HepG2 (cell line): ENCODE measurements around the gene PGK2. TPM values are rescaled to one million over a fixed set of nuclear protein-coding genes. Genes with fewer than 3 reads are reported as not detected.

Source experiments
- ATAC-seq: fragments of 200-7000 bp; cut with Tn5 transposase; 3 replicates; pipeline ENCODE4 v1.9.1; 2020; ENCODE audit warnings: mild to moderate bottlenecking, moderate library complexity
- BruUV-seq: library from RNA; stranded (reverse); fragments of 400-500 nt; replicated peaks from 2 replicates; lab custom pipeline; 2021; lab: Mats Ljungman, UMichigan
- CTCF ChIA-PET: fragments of 300-600 bp; formaldehyde crosslinking; extraction: SDS; loops from one replicate; lab custom pipeline; 2021; ENCODE audit warnings: low total read pairs, inconsistent platforms, low intra/inter-chr PET ratio; lab: Yijun Ruan, JAX
- POLR2A ChIA-PET: fragments of 350-600 bp; sonication (Branson Sonifier 250); formaldehyde crosslinking; loops from one replicate; lab custom pipeline; 2020; ENCODE audit warnings: antibody characterized with exemption, inconsistent platforms; lab: Yijun Ruan, JAX
- DNase-seq: peaks from one replicate; pipeline ENCODE4 v3.0.0-alpha.2; 2015; ENCODE audit warnings: low spot score
- FAIRE-seq: peaks from 3 replicates; lab custom pipeline; 2011; peaks lifted over from hg19 to GRCh38; lab: Jason Lieb, UNC
- H2AFZ ChIP-seq: one replicate; pipeline ENCODE4 v1.6.1; 2011; ENCODE audit warnings: low read length, inconsistent platforms
- H3K27ac ChIP-seq: fragments of 300-600 bp; 3 replicates; pipeline ENCODE4 v1.8.0; 2011; ENCODE audit warnings: mixed run types, mild to moderate bottlenecking, mixed read lengths, low read length, inconsistent platforms; ENCODE audit not compliant: insufficient read depth; ENCODE audit errors: extremely low read length
- H3K27me3 ChIP-seq, 2 experiments: fragments of 200-600 bp in 1 of 2; 2 replicates in 1 of 2; 3 replicates in 1 of 2; pipeline versions ENCODE4 v1.6.0 to v1.8.0; 2011; ENCODE audit warnings: low read length in 2 of 2, mild to moderate bottlenecking in 2 of 2, moderate library complexity in 2 of 2, inconsistent platforms in 1 of 2; ENCODE audit not compliant: insufficient read depth in 2 of 2, control insufficient read depth in 1 of 2
- H3K36me3 ChIP-seq, 2 experiments: fragments of 200-600 bp in 1 of 2; replicated peaks in 1 of 2; 2 replicates in 1 of 2; 3 replicates in 1 of 2; pipeline versions ENCODE4 v1.5.1 to v1.8.0; 2011; ENCODE audit warnings: low read length in 2 of 2, inconsistent platforms in 1 of 2; ENCODE audit not compliant: insufficient read depth in 2 of 2, control insufficient read depth in 1 of 2
- H3K4me1 ChIP-seq: 2 replicates; pipeline ENCODE4 v1.5.1; 2012; ENCODE audit warnings: low read length, inconsistent platforms; ENCODE audit not compliant: insufficient read depth
- H3K4me2 ChIP-seq: 2 replicates; pipeline ENCODE4 v1.6.0; 2011; ENCODE audit warnings: low read depth, low read length, inconsistent platforms
- H3K4me3 ChIP-seq, 3 experiments: fragments of 200-600 bp in 1 of 3; sonication (generic), shearing (Covaris generic) in 1 of 3; replicated peaks in 1 of 3; 2 replicates each; pipeline ENCODE4 v1.5.1; 2011 to 2016; ENCODE audit warnings: low read length in 3 of 3, inconsistent platforms in 2 of 3, low read depth in 2 of 3, mild to moderate bottlenecking in 2 of 3, control low read depth in 1 of 3, mixed read lengths in 1 of 3; ENCODE audit not compliant: insufficient read depth in 1 of 3
- H3K79me2 ChIP-seq: one replicate; pipeline ENCODE4 v1.6.1; 2011; ENCODE audit warnings: low read length, inconsistent platforms; ENCODE audit not compliant: insufficient read depth
- H3K9ac ChIP-seq: 2 replicates; pipeline ENCODE4 v1.6.0; 2011; ENCODE audit warnings: mild to moderate bottlenecking, low read depth, low read length, inconsistent platforms; ENCODE audit not compliant: insufficient read depth
- H3K9me3 ChIP-seq: 2 replicates; pipeline ENCODE4 v1.5.1; 2012; ENCODE audit warnings: mild to moderate bottlenecking, low read length
- H4K20me1 ChIP-seq: 2 replicates; pipeline ENCODE4 v1.6.0; 2011; ENCODE audit warnings: inconsistent platforms, mild to moderate bottlenecking, low read length, moderate library complexity; ENCODE audit not compliant: insufficient read depth
- ARHGAP35 ChIP-seq: sonication (generic); formaldehyde crosslinking; IDR thresholded peaks from 2 replicates; pipeline ENCODE4 v1.9.0; 2022; ENCODE audit warnings: mild to moderate bottlenecking, inconsistent platforms, moderate library complexity, missing genetic modification reagents, borderline replicate concordance
- CCDC6 ChIP-seq: sonication (generic); formaldehyde crosslinking; IDR thresholded peaks from 2 replicates; pipeline ENCODE4 v1.8.1; 2022; ENCODE audit warnings: mild to moderate bottlenecking, missing genetic modification reagents, moderate library complexity
- CENPX ChIP-seq: sonication (generic); formaldehyde crosslinking; IDR thresholded peaks from 2 replicates; pipeline ENCODE4 v1.9.0; 2021; ENCODE audit warnings: mild to moderate bottlenecking, missing genetic modification reagents, moderate library complexity
- GLMP ChIP-seq: sonication (generic); formaldehyde crosslinking; IDR thresholded peaks from 2 replicates; pipeline ENCODE4 v1.9.0; 2021; ENCODE audit warnings: missing genetic modification reagents, mild to moderate bottlenecking, borderline replicate concordance
- HHEX ChIP-seq: IDR thresholded peaks from 2 replicates; pipeline ENCODE4 v1.6.1; 2016; ENCODE audit warnings: control low read depth
- JUNB ChIP-seq: sonication (generic); formaldehyde crosslinking; IDR thresholded peaks from 2 replicates; pipeline ENCODE4 v1.8.0; 2022; ENCODE audit warnings: missing genetic modification reagents, mild to moderate bottlenecking, borderline replicate concordance
- MIER2 ChIP-seq: IDR thresholded peaks from 2 replicates; pipeline ENCODE4 v1.6.1; 2016; ENCODE audit warnings: missing biosample characterization, missing genetic modification reagents
- NCOA5 ChIP-seq: sonication (generic); formaldehyde crosslinking; IDR thresholded peaks from 2 replicates; pipeline ENCODE4 v1.4.0; 2020; ENCODE audit warnings: missing genetic modification reagents
- NR1H2 ChIP-seq: sonication (generic); formaldehyde crosslinking; IDR thresholded peaks from 2 replicates; pipeline ENCODE4 v1.8.1; 2022; ENCODE audit warnings: low read depth, missing genetic modification reagents, borderline replicate concordance
- SMARCE1 ChIP-seq: fragments of 450-650 bp; IDR thresholded peaks from 2 replicates; pipeline ENCODE4 v1.6.1; 2017; ENCODE audit warnings: borderline replicate concordance
- SP4 ChIP-seq: sonication (generic); formaldehyde crosslinking; IDR thresholded peaks from 2 replicates; pipeline ENCODE4 v1.8.1; 2023; ENCODE audit warnings: mild to moderate bottlenecking, missing genetic modification reagents
- STAT5B ChIP-seq: sonication (generic); formaldehyde crosslinking; IDR thresholded peaks from 2 replicates; pipeline ENCODE4 v1.4.0; 2020; ENCODE audit warnings: missing genetic modification reagents
- TAF15 ChIP-seq: fragments of 200-400 bp; formaldehyde crosslinking; IDR thresholded peaks from one replicate; pipeline ENCODE4 v1.6.1; 2018; ENCODE audit warnings: mild to moderate bottlenecking, low read depth, low read length; ENCODE audit not compliant: poor library complexity, severe bottlenecking
- TBX3 ChIP-seq: fragments of 450-650 bp; IDR thresholded peaks from 2 replicates; pipeline ENCODE4 v1.6.1; 2017; ENCODE audit warnings: antibody characterized with exemption, mild to moderate bottlenecking, inconsistent platforms, borderline replicate concordance
- ZMYM3 ChIP-seq: sonication (generic); formaldehyde crosslinking; IDR thresholded peaks from 2 replicates; pipeline ENCODE4 v1.5.1; 2020; ENCODE audit warnings: mild to moderate bottlenecking, missing genetic modification reagents
- ZNF138 ChIP-seq: sonication (generic); formaldehyde crosslinking; IDR thresholded peaks from 2 replicates; pipeline ENCODE4 v1.5.0; 2020; ENCODE audit warnings: mild to moderate bottlenecking, low read depth, missing genetic modification reagents
- ZNF367 ChIP-seq: sonication (generic); formaldehyde crosslinking; IDR thresholded peaks from 2 replicates; pipeline ENCODE4 v1.4.0; 2020; ENCODE audit warnings: missing genetic modification reagents, borderline replicate concordance
- ZNF510 ChIP-seq: sonication (generic); formaldehyde crosslinking; IDR thresholded peaks from 2 replicates; pipeline ENCODE4 v1.4.0; 2020; ENCODE audit warnings: low read depth, mild to moderate bottlenecking, missing genetic modification reagents
- ZNF629 ChIP-seq: sonication (generic); formaldehyde crosslinking; conservative IDR thresholded peaks from 2 replicates; pipeline ENCODE4 v1.5.0; 2020; ENCODE audit warnings: missing genetic modification reagents
- WGBS: methylation state at CpG from one replicate; pipeline ENCODE4 v1.1.6; 2017; ENCODE audit warnings: low lambda C conversion rate; 5-methylcytosine and 5-hydroxymethylcytosine counted together
- in situ Hi-C: cut with HindIII; loops from 2 replicates; pipeline ENCODE4 v1.10.0; 2017; ENCODE audit warnings: low pct_unique_long_range_greater_than_20kb; ENCODE audit not compliant: extremely low pct_ligation_motif_present
- intact Hi-C: fragments of 100-400 bp; cut with micrococcal nuclease; formaldehyde crosslinking; loops from one replicate; pipeline ENCODE4 v1.10.0; 2022; ENCODE audit not compliant: unreplicated experiment
- polyA plus RNA-seq, 8 experiments: library from polyadenylated mRNA; depleted of rRNA in 3 of 8; stranded (reverse) in 7 of 8; unstranded in 1 of 8; fragments of >200 nt; fragmentation: Illumina TruSeq in 4 of 8; extraction: Trizol in 4 of 8; gene quantifications; 2 replicates each; pipeline versions ENCODE4 v1.2.1 to v1.2.3, GENCODE V29; 2011 to 2016; ENCODE audit warnings: low read depth in 4 of 8, missing spikeins in 1 of 8, mixed read lengths in 1 of 8; ENCODE audit not compliant: insufficient read depth in 1 of 8
- total RNA-seq, 5 experiments: library from RNA; depleted of rRNA; stranded (reverse); fragments of >200 nt; fragmentation: Illumina TruSeq; extraction: Trizol; gene quantifications; 2 replicates each; pipeline ENCODE4 v1.2.3, GENCODE V29; 2016; ENCODE audit warnings: low read depth in 1 of 5

PGK2 gene
- total and polyA plus RNA-seq, 2 of the 13 experiments (the other 11 are each of a cell fraction or from before 2014, with no cell fraction given), result not detected

- no peak for ATAC-seq
- Histone ChIP-seq H3K27ac (no peak overlapping the region), H3K4me1 (no peaks in the 10 kb centered on the region), H3K36me3 (no peaks in the 10 kb centered on the region), H3K9me3 (no peaks in the 10 kb centered on the region), H3K9ac (no peak overlapping the region), H4K20me1 (no peaks in the 10 kb centered on the region), H3K4me3 (no peak overlapping the region), H3K27me3 (no peaks in the 10 kb centered on the region), H2AFZ (no peak overlapping the region), H3K4me2 (no peak overlapping the region), H3K79me2 (no peaks in the 10 kb centered on the region)
- no peak for TF ChIP-seq TBX3
- no peak for TF ChIP-seq ZMYM3 (CRISPR knock-in tag)
- no peak for TF ChIP-seq ZNF367 (CRISPR knock-in tag)
- no peak for TF ChIP-seq STAT5B (CRISPR knock-in tag)
- no peak for TF ChIP-seq HHEX (CRISPR knock-in tag)
- no peak for TF ChIP-seq TAF15
- no peak for TF ChIP-seq ARHGAP35 (CRISPR knock-in tag)
- no peak for TF ChIP-seq ZNF510
- no peak for TF ChIP-seq ZNF138 (CRISPR knock-in tag)
- TF ChIP-seq GLMP (CRISPR knock-in tag), result no peak
- no peak for TF ChIP-seq NCOA5 (CRISPR knock-in tag)
- no peak for TF ChIP-seq NR1H2 (CRISPR knock-in tag)
- no peak for TF ChIP-seq ZNF629 (CRISPR knock-in tag)
- no peak for TF ChIP-seq MIER2 (CRISPR knock-in tag)
- TF ChIP-seq CENPX (CRISPR knock-in tag), result no peak
- no peak for TF ChIP-seq JUNB (CRISPR knock-in tag)
- TF ChIP-seq SP4 (CRISPR knock-in tag), result no peak
- TF ChIP-seq CCDC6, result no peak
- no peak for TF ChIP-seq SMARCE1
- no peak for DNase-seq
- intact Hi-C loops (no loop called here), in situ Hi-C loops (no loop called here)
- no peak for FAIRE-seq
- WGBS, result 57% methylated on average over 1 of the region's 1 CpG
- BruUV-seq, result no TSS peak
- POLR2A ChIA-PET, result no interaction called here
- CTCF ChIA-PET, result no interaction called here
Measured at GRCh38 chr6:49799090-49799489, 12.0 kb upstream of the PGK2 start.
